ENCODE results near the gene CDH23.

Gene CDH23

DNA sequence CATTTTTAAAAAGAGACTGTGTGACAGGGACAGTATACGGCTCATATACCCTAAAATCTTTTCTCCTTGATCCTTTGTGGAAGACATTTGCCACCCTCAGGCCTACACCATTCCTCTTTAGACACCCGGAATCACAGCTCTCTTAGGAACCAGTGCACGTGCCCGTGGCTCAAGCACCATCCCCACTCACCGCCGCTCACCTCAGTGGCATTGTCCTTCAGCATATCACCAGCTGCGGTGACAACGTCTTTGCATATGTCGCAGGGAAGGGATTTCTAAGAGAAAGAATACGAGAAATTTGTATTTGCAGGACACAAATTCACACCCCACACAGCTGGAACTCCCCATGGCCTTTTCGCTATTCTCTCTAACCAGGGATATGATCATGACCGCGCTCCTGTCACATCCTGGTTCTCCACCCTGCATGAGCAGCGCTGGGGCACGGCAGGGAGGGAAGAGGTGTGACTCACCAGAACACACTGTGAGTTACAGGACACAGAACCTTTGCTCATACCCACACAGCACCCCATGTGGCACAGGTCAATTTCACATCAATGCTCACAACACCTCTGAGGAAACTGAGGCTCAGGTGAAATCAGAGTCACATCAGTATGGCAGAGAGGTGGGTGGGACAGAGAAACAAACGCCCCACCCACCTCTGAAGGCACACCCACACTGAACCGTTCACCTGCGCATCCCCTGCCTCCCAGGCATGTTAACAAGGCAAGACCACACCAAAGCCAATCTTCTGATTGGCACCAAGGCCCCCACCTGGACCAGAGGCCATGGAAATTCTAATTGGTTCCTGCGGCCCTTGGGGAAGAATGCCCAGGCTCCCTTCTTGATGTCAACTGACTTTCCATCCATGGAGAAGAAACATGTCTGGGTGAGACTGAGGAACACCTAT is 435.2 kb downstream of the CDH23 start:
- DNase-seq: no peak

DNA sequence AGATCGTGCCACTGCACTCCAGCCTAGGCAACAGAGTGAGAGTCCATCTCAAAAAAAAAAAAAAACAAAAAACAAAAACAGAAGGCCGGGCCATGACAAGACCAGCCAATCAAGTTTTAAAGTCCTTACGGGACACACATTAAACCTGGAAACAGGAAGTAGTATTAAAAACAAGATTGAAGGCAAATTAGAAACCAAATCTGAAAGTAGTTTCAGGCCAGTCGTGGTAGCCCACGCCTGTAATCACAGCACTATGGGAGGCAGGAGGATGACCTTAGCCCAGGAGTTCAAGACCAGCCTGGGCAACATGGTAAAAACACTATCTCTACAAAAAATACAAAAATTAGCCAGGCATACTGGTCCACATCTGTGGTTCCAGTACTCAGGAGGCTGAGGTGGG is 436.2 kb downstream of the CDH23 start:
- no peak for DNase-seq

DNA sequence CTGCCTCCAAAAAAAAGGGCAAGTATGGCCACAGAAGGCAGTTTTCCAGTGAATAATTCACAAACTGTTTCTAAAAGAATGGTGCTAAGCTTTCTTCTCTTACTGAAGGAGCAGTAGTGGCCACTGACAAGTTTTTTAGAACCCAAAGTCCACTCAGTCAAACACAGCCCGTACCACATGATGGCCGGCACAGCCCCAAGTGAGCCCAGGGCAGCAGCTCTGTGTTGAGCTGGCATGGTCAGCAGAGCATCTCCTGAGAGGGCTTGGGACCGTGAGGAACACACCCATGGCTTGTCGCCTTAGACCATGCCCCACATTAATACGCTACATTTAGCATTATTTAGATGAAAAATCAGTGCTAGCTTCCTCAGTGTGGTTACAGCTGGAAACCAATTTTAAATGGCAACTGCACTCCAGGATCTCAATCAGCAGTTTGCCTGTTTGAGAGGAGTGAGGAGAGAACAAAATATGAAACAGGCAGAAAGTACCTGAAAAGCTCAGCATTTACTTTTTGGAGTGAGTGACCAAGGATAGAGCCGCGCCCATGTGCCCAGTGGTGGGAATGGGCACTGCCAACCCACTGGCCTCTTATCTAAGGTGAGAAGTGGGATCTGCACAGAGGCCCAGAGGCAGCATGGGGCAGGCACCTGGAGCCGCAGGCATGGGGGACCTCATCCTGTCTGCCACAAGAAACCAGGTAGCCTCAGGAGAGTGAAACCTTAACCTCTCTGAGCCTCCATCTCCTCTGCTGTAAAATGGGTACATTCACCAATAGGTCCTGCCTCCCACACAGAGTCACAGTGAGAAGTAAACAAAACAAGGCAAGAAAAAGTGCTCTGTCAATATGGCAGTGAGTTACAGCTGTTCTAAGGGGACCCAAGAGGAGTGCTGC is 437.0 kb downstream of the CDH23 start:
- DNase-seq: no peak

DNA sequence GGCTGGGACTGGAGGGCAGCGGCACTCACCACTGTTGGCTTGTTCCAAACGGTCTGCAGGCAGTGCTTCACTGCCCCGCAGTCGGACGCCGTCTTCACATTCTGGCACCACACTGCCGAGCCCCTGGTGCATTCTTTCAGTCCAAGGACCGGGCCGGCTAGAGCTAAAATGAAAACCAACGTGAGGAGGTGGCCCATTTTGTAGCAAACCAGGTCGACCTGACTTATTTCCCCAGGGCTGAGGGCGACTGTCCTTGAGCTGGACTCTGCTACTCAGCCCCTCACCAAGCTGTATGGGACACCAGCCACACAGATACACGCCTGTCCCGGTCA is 437.6 kb downstream of the CDH23 start:
- no peak for DNase-seq

DNA sequence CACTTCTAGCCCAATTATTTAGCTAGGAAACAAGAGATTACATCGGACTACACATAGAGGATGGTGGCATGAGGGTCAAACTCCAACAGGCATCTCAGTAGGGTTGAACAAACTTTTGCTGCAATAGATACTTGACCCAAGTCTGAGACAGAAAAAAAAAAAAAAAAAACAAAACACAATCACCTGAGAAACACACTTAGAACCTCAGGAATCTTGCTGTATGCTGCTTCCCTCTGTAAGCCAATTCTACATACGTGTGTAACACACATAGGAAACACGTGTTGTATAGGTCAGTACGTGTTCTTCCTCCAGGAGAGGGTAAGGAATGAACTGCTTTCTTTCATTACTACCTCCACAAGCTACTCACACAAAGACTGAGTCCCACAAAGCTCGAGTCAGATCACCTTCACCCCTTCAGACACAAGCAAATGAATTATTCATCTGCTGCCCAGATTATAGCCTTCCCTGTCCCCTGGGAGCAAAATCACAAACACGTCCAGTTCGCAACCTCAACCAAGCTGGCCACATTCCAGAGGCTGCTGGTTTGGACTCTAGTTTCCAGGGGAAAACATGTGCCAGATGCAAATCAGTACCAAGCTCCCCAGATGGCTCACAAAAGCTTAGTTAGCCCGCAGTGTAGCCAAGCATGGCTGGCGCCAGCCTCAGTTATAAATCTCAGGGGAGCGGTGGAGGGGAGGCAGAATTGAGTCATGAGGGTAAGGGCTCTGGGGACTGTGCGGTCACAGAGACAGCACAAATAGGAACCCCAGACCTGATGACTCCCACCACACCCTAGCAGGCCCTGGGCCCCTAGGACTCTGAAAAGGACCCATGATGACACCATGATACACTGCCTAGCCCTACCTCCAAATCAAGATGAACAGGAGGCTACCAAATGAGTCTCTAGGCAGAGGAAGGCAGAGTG is 439.2 kb downstream of the CDH23 start:
- peak; percentile 66 for DNase-seq

DNA sequence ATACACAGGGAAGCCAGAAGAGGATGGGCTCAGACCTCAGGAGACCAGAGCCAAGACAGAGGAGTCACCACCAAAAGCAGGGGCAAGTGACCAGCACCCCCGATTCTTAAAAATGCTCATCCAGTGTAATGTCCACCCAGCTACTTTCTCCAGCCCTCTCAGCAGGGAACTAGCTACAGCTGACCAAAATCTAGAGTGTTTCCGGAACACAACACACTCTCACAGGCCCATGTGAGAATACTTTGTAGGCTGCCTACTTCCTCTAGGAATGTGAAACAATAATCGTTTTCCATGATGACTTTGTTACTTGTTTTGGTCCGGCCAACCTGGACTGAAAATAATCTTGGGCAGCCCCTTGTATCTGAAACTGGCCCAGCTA is 439.9 kb downstream of the CDH23 start:
- no peak for DNase-seq

DNA sequence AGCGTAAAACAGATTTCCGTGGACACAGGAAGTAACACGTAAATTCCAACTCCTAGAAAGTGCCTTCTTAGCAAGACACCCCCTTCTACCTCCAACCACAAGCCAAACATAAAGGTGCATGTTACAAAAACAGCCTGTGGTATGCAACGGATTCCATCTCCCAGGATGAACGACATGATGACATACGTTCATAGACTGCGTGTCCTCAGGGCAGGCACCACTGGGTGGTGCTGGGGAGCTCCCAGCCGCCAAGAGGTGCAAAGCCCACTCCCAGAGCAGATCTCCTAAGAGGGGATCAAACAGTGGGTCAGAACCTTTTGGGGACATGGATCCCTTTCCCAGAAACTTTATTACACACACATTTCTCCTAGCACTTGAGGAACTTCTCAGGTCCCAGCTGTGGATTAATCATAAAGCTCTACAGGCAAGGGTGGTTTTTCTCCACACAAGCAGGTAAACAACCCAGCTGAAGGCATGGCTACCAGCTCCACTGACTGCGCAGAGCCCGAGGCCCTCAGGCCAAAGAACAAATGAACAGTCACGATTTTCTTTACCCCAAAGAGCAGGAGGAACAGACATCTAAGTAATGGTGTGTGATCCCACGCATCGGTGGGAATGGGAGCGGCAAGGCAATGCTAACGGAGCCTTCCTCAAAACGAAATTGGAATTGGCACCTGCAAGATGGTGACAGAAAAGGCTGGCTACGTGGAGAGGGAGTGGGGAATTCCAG is 440.5 kb downstream of the CDH23 start:
- DNase-seq: no peak

DNA sequence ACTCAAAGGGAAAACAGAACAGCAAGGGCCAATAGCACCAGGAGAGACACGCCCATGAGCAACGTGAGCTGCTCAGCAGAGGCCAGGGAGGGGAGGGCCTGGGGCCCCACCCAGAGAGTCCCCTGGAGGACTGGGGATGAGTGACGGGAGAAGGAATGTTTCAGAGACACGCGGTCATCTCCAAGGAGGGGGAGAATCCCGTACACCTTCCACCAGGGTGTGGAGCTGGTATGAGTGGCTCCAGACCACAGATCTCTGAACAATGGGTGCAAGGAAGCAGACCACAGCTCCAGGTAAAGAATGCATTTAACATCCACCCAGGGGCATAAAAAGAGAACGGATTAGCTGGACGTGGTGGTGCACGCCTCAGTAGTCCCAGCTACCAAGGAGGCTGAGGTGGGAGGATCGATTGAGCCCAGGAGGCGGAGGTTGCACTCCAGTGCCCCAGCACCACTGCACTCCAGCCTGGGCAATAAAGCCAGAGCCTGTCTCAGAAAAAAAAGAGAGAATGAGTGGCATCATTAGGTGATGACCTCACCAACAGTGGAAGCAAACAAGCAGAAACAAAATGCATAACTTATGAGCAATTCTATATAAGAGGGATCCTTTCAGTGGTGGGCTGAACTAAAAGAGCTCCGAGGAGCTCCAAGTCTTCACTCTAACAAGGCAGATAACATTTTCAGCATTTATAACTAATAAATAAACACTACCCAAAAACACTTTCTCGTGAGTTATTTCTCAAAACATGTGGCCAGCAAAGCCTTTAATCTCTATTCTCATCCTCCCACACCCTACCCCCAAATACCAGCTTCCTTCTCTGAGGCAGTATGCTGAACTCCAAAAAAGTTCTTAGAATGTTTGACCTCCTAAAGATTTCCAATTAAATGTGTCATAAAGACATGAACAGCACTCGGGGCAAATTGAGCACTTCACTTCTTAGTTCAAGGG is 441.8 kb downstream of the CDH23 start:
- DNase-seq: no peak

DNA sequence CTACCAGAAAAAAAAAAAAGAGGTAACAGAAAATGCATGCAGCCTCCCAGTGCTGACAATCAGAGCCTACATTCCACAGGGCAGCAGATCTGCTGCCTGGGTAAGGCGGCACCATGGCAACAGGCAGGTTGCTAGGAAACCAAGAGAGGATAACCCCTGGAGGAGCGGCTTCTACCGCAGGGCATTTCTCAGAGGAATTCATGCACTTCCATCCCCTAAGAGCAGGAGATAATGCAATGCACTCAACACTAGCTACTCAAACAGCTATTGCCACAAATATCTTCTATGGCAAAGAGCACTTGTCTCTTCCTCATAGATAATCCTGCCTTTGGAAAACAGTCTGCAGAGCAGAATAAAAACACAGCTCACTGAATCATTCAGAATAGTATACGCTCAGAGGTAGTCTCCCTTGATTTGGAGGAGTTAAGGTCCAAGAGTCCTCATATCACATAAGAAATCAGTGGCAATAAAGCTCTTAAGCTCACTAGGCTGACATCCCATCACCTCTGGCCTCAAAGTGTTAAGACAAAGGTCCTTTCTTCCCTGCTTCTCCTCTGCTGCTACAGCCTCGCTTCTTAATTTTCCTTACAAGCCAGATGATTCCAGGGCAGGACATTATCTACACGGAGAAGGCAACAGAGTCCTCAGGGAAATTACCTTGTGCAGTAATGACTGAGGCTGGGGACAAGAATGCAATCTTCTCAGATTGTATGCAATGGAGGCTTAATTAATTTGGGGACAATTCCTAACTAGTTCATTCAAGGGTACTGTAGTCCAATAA is 443.6 kb downstream of the CDH23 start:
- peak; percentile 26 for DNase-seq

DNA sequence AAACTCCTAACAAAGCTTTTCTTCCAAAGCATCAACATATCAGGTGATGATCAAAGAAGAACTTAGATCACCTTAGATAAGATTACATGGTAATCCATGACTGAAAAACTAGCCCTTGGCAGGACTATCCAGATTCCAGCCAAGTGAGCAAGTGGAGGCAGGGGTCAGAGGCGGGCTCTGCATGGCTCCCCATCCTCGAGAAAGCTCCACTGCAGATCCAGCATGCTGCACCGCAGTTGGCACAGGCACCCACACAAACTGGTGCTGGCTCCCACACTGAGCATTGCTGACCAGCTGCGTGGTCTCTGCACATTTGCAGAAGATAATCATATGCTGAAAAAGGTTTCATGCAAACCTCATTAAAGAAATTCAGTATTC is 444.2 kb downstream of the CDH23 start:
- DNase-seq: no peak

DNA sequence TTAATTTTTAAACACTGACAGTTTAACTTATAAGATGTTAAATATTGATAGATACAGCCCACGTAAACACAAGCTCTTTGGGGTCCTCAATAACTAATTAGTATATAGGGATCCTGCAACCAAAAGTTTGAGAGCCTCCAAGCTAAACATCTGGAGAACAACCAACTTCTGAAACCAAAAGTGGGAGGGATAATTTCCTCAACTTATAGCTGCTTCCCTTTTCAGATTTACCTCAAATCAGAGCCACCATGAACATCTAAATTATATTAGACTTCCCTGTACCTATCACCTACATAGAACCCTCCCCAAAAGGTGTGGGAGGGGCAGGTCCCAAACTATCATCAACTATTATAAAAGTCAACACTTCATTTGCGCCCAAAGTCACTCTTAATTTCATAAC is 445.7 kb downstream of the CDH23 start:
- no peak for DNase-seq

DNA sequence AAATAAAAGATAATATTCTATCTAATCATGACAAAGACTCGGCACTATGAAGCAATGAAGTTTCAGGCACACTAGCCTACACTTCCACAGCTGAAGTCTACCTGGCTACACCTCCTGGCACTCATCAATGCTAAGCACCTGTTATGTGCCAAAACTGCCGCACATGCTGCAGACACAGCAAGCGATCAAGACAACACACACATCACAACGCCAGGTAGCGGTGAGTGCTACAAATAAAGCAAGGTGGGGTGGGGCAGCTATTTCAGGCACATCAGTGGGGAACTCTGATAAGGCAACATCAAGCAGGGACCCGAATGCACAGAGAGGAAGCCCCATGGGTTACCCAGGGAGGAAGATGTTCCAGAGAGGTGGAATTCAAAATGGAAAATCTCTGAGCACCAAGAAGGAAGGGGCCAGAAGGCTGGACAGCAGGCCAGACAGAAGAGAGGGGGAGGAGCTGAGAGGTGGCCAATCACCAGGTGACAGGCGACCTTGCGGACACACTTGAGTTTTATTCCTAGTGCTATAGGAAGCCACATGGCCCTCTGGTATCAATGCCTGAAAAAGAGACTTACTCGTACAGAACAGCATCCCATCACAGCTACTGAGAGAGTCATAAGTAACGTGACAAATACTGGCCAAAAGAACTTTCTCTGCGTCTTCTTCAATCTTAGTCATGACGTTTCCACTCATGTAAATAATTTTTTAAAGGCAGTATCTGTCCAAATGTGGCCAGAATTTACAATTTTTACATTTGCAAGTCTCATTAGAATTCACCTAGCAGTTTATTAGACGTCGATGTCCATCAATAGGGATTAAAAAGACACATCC is 446.4 kb downstream of the CDH23 start:
- DNase-seq: no peak

DNA sequence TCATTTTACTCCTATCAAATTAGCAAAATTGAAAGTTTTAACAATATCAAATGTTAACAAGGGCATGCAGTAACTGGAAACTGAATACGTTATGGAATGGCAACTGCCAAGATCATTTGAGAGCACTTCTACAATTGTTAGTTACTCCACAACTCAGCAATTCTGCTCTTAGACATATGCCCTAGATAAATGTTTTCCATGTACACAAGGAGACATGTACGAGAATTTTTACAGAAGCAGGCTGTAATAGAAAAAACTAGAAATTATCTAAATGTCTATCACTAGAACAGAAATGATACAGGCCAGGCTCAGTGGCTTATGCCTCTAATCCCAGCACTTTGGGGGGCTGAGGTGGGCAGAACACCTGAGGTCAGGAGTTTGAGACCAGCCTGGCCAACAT is 447.4 kb downstream of the CDH23 start:
- DNase-seq: no peak

DNA sequence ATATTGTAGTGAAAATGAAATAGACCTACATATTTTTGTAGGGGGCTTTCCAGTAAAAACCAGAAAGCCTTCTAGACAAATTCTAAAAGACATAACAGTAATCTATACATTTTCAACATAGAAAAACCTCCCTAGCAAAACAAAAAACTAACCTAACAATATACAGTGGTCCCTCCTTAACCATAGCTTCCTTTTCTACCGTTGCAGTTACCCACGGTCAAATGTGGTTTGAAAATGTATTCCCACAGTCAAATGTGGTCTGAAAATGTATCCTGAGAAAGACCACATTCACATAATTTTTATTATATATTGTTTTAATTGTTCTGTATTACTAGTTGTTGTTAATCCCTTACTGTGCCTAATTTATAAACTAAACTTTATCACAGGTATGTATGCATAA is 448.0 kb downstream of the CDH23 start:
- no peak for DNase-seq

DNA sequence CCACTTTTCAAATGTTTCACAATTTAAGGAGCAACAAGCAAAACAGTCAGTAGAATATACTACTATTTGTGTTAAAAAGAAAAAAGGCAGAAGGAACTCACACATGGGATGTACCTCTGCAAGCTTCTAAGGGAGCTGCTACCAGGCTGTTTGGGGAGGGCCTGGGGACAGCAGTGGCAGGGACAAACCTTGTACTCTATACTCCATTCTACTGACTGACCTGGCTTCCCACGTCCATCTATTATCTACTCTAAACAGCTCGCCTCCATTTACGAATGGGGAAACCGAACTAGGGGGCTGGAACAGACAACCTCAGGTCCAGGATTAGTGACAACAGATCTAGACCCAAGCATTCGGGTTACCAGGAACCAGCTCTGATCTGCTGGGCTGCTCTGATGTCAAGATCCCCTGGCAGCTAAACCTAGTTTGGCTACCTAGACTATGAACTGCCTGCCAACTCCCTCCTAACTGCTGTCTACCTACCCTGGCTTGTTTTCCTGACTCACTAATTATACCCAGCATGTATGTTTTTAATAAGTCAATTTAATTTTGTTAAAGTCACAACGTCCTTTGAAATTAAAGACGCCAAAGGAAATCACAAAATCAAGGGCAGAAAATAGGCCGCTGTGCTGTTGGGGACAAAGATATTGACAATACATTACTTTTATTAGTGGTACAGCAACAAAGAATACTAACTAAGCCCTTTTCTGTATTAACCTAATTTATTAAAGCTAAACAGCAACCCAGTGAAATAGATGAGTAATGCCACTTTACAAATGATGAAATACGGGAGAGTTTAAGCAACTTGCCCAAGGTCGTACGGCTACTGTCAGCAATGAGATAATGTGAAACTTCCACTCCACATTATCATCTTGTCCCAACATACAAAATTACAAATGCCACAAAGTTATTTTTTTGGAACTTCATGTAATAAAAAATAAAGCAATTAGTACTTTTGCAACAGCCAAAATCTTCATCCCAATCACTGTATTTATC is 449.0 kb downstream of the CDH23 start:
- DNase-seq: no peak

DNA sequence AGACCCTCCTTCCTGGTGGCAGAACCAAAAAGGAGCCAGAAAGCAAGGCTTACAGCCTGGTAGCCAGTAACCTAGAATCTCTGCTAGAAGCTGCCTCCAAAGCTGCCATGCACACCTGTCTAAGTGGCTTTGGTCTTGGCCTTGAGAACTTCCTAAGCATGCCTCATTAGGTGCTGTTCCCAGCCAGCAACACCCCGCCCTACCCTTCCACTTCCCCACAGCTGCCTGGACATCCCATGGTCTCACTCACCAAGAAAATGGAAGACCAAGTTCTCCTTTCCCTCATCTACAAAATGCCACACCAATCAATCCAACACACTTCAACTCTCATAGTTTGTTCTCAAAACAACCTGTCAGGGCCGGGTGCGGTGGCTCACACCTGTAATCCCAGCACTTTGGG is 450.1 kb downstream of the CDH23 start:
- DNase-seq: no peak

DNA sequence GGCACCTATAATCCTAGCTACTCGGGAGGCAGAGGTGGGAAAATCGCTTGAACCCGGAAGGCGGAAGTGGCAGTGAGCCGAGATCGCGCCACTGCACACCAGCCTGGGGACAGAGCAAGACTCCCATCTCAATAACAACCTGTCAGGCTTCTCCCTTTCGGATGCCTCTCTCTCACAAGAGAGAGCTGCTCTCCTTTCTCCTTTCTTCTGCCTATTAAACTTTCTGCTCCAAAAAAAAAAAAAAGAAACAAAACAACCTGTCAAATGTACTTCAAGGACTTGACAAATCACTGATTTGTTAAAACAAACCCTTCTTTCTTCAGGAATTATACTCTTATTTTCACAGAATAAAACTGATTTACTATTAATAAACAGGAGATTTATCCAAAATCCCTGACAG is 450.7 kb downstream of the CDH23 start:
- DNase-seq: no peak

Data from NCI-H524 treated with DMSO at 0.1 percent for 48 hours (cell line).